Measurements from ENCODE around the gene SNRPB. TPM values are rescaled to one million over a fixed set of nuclear protein-coding genes. Genes with fewer than 3 reads are reported as not detected.
A peak's percentile ranks its signal among the peaks of the same experiment; 100 is the strongest.

Gene SNRPB
- total RNA-seq, 2 experiments from 2014 or later, result 469 to 479 TPM

- peaks cover 6% of the 10 kb centered on the region for H3K4me1 Mint-ChIP-seq (ENCODE audit: low read depth)
- no peaks in the 10 kb centered on the region for H3K27me3 Mint-ChIP-seq
- ATAC-seq, result no peak
- POLR2A ChIA-PET, result interaction anchor here (0.7 to 1.0 kb wide), 3 partner anchors 8 to 176 kb away, joined by 3 read pairs; no protein-coding TSS in a partner anchor
- CTCF ChIA-PET, result interaction anchor here (1.0 to 2.2 kb wide), 7 partner anchors 9 to 170 kb away, joined by 3 to 10 read pairs (median 3); no protein-coding TSS in a partner anchor
- H3K27ac Mint-ChIP-seq, result no peak overlapping the region
- no peak for TF ChIP-seq CTCF (IDR thresholded peaks at IDR 0.05)
- no peak overlapping the region for H3K4me3 Mint-ChIP-seq
- intact Hi-C loops (cut with micrococcal nuclease), result no loop called here
- peaks cover 35% of the 10 kb centered on the region for H3K36me3 Mint-ChIP-seq (ENCODE audit: low read depth)
- no peak for DNase-seq
- peaks cover 1% of the 10 kb centered on the region for H3K9me3 Mint-ChIP-seq
These were observed 6.4 kb upstream of the SNRPB start for GRCh38 chr20:2476742-2477615.

- Mint-ChIP-seq H3K9me3 (no peaks in the 10 kb centered on the region), H3K27ac (no peak overlapping the region), H3K27me3 (no peaks in the 10 kb centered on the region), H3K4me1 (ENCODE audit: low read depth) (peaks cover 12% of the 10 kb centered on the region), H3K36me3 (ENCODE audit: low read depth) (peaks cover 27% of the 10 kb centered on the region), H3K4me3 (no peak overlapping the region)
- DNase-seq, result no peak
- ChIA-PET POLR2A (interaction anchor here (1.2 kb wide), 1 partner anchor 9 kb away, joined by 6 read pairs; no protein-coding TSS in a partner anchor), CTCF (interaction anchor here (1.0 to 2.2 kb wide), 4 partner anchors 8 to 46 kb away, joined by 3 to 10 read pairs (median 6); no protein-coding TSS in a partner anchor)
- intact Hi-C loops (cut with micrococcal nuclease), result no loop called here
- no peak for ATAC-seq
- TF ChIP-seq CTCF (IDR thresholded peaks at IDR 0.05), result no peak
These were observed 5.5 kb upstream of the SNRPB start for GRCh38 chr20:2475850-2476741.

- ChIA-PET CTCF (interaction anchor here (1.5 kb wide), 1 partner anchor 22 kb away, joined by 5 read pairs; no protein-coding TSS in a partner anchor), POLR2A (no interaction called here)
- TF ChIP-seq CTCF (IDR thresholded peaks at IDR 0.05), result no peak
- H3K27me3 Mint-ChIP-seq, result no peaks in the 10 kb centered on the region
- peaks cover 31% of the 10 kb centered on the region for H3K36me3 Mint-ChIP-seq (ENCODE audit: low read depth)
- peaks cover 27% of the 10 kb centered on the region for H3K4me1 Mint-ChIP-seq (ENCODE audit: low read depth)
- no peak overlapping the region for H3K4me3 Mint-ChIP-seq
- DNase-seq (no peak), ATAC-seq (no peak)
- intact Hi-C loops (cut with micrococcal nuclease), result no loop called here
- no peaks in the 10 kb centered on the region for H3K9me3 Mint-ChIP-seq
- no peak overlapping the region for H3K27ac Mint-ChIP-seq
These were observed 2.9 kb upstream of the SNRPB start for GRCh38 chr20:2473516-2473915.

- POLR2A ChIA-PET, result interaction anchor here (0.9 to 7.7 kb wide), 15 partner anchors 7 to 367 kb away, joined by 3 to 92 read pairs (median 4); partner anchors contain the start of genes IDH3B, NOP56 and ZNF343
- TF ChIP-seq CTCF (IDR thresholded peaks at IDR 0.05), result no peak
- peaks cover 57% of the 10 kb centered on the region for H3K36me3 Mint-ChIP-seq (ENCODE audit: low read depth)
- CTCF ChIA-PET, result interaction anchor here (0.9 to 6.1 kb wide), 7 partner anchors 13 to 262 kb away, joined by 3 to 53 read pairs (median 5); no protein-coding TSS in a partner anchor
- intact Hi-C loops (cut with micrococcal nuclease), result no loop called here
- H3K4me3 Mint-ChIP-seq, result peak overlapping the region; percentile 89
- DNase-seq (peak; percentile 73), ATAC-seq (peak; percentile 43)
- no peaks in the 10 kb centered on the region for H3K27me3 Mint-ChIP-seq
- H3K9me3 Mint-ChIP-seq, result no peaks in the 10 kb centered on the region
- peak overlapping the region; percentile 100 for H3K27ac Mint-ChIP-seq
- peaks cover 54% of the 10 kb centered on the region for H3K4me1 Mint-ChIP-seq (ENCODE audit: low read depth)
These were observed 582 bp downstream of the SNRPB start for GRCh38 chr20:2469991-2470422.
